MCF 10A (cell line): ENCODE data around the gene DPYD. TPM values are rescaled to one million over a fixed set of nuclear protein-coding genes. Genes with fewer than 3 reads are reported as not detected.
A peak's percentile ranks its signal among the peaks of the same experiment; 100 is the strongest.

Experiments used
- BruUV-seq: library from RNA; stranded (reverse); fragments of 400-500 nt; replicated peaks from 2 replicates; lab custom pipeline; 2021; lab: Mats Ljungman, UMichigan
- CTCF ChIA-PET: fragments of 300-600 bp; sonication (Branson Sonifier 250); formaldehyde crosslinking; extraction: SDS; loops from one replicate; lab custom pipeline; 2021; ENCODE audit warnings: antibody characterized with exemption, inconsistent platforms; lab: Yijun Ruan, JAX
- POLR2A ChIA-PET: fragments of 300-600, 350-650 bp; sonication (Branson Sonifier 250); formaldehyde crosslinking; extraction: SDS; loops from one replicate; lab custom pipeline; 2020; ENCODE audit warnings: antibody characterized with exemption, inconsistent platforms; lab: Yijun Ruan, JAX
- DNase-seq: peaks from one replicate; pipeline ENCODE4 v3.0.0-alpha.2; 2018; ENCODE audit not compliant: unreplicated experiment
- H3K27ac Mint-ChIP-seq: one replicate; pipeline ENCODE4 v1.8.0; 2022; ENCODE audit warnings: mild to moderate bottlenecking, low read depth, mixed read lengths; ENCODE audit not compliant: unreplicated experiment
- H3K27me3 Mint-ChIP-seq: one replicate; pipeline ENCODE4 v1.8.0; 2022; ENCODE audit warnings: mixed read lengths; ENCODE audit not compliant: insufficient read depth, unreplicated experiment
- H3K36me3 Mint-ChIP-seq: one replicate; pipeline ENCODE4 v1.8.0; 2022; ENCODE audit warnings: mild to moderate bottlenecking, moderate library complexity, mixed read lengths; ENCODE audit not compliant: insufficient read depth, unreplicated experiment
- H3K4me1 Mint-ChIP-seq: one replicate; pipeline ENCODE4 v1.8.0; 2022; ENCODE audit warnings: mixed read lengths; ENCODE audit not compliant: insufficient read depth, unreplicated experiment
- H3K4me3 Mint-ChIP-seq: one replicate; pipeline ENCODE4 v1.8.0; 2022; ENCODE audit warnings: mild to moderate bottlenecking, moderate library complexity, mixed read lengths; ENCODE audit not compliant: unreplicated experiment
- H3K9me3 Mint-ChIP-seq: one replicate; pipeline ENCODE4 v1.8.0; 2022; ENCODE audit warnings: mixed read lengths; ENCODE audit not compliant: unreplicated experiment
- intact Hi-C: fragments of 100-400 bp; cut with micrococcal nuclease; formaldehyde crosslinking; loops from 2 replicates; pipeline ENCODE4 v1.14.1; 2022
- total RNA-seq: library from RNA; stranded (reverse); gene quantifications from 2 replicates; pipeline ENCODE4 v1.2.3, GENCODE V29; 2022
- TF ChIP-seq, protein P1 (sequence below): fragments of 200-600 bp; IDR thresholded peaks from one replicate; pipeline ENCODE4 v1.8.0; 2022; ENCODE audit warnings: antibody characterized with exemption, mild to moderate bottlenecking; ENCODE audit not compliant: unreplicated experiment

Gene DPYD
- total RNA-seq, 1 experiment from 2014 or later: 48.2 TPM

DNA sequence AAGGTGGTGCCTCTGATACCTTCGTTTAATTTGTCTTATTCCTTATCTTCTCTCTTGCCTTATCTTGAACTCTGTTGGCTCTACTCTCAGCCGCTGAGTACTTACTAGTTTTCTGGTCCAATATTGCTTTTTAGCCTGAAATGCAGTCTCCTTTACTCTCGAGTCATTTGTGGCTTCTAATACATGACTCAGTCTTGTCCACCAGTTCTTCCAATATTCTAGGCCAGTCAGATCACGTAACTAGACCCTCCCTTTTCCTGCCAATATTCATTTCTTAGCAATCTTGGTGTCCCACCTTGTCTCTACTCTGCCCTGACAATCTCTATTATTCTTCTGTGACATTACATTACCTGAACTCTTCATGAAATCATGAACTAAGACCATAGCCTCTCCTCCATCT lies 555.8 kb downstream of the DPYD start:
- Mint-ChIP-seq H3K36me3 (peaks cover 9% of the 10 kb centered on the region), H3K4me3 (no peak overlapping the region), H3K27me3 (no peaks in the 10 kb centered on the region), H3K9me3 (peaks cover 7% of the 10 kb centered on the region), H3K27ac (no peak overlapping the region), H3K4me1 (peaks cover 8% of the 10 kb centered on the region)
- intact Hi-C loops: no loop called here
- no TSS peak for BruUV-seq
- ChIA-PET POLR2A (no interaction called here), CTCF (interaction anchor here (1.6 kb wide), 1 partner anchor 16 kb away, joined by 4 read pairs; no protein-coding TSS in a partner anchor)
- TF ChIP-seq, protein P1, sequence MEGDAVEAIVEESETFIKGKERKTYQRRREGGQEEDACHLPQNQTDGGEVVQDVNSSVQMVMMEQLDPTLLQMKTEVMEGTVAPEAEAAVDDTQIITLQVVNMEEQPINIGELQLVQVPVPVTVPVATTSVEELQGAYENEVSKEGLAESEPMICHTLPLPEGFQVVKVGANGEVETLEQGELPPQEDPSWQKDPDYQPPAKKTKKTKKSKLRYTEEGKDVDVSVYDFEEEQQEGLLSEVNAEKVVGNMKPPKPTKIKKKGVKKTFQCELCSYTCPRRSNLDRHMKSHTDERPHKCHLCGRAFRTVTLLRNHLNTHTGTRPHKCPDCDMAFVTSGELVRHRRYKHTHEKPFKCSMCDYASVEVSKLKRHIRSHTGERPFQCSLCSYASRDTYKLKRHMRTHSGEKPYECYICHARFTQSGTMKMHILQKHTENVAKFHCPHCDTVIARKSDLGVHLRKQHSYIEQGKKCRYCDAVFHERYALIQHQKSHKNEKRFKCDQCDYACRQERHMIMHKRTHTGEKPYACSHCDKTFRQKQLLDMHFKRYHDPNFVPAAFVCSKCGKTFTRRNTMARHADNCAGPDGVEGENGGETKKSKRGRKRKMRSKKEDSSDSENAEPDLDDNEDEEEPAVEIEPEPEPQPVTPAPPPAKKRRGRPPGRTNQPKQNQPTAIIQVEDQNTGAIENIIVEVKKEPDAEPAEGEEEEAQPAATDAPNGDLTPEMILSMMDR: no peak
- DNase-seq: no peak

DNA sequence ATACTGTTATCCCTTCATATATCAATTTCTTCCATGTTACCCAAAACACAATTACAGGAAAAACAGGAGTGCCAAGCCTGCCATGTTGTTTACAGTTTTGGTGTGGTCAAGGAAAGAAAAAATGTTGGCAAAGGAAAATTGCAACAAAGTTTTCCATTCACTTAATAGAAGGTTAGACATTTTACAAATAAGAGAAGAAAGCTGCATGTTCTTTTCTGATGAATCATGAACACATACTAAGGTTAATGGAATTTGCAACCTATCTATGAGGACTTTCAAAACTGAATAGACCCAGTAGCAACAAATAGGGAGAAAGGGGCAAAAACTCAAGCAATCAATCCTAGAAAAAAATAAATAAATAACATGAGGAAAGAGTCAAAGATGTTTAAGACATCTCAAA lies 556.7 kb downstream of the DPYD start:
- TF ChIP-seq, protein P1: no peak
- intact Hi-C loops: no loop called here
- Mint-ChIP-seq H3K27me3 (no peaks in the 10 kb centered on the region), H3K27ac (peak overlapping the region; percentile 61), H3K9me3 (peaks cover 9% of the 10 kb centered on the region), H3K4me1 (peaks cover 8% of the 10 kb centered on the region), H3K36me3 (peaks cover 6% of the 10 kb centered on the region), H3K4me3 (no peak overlapping the region)
- BruUV-seq: no TSS peak
- no peak for DNase-seq
- POLR2A ChIA-PET: no interaction called here
- CTCF ChIA-PET: interaction anchor here (0.6 kb wide), 1 partner anchor 122 kb away, joined by 3 read pairs; no protein-coding TSS in a partner anchor

DNA sequence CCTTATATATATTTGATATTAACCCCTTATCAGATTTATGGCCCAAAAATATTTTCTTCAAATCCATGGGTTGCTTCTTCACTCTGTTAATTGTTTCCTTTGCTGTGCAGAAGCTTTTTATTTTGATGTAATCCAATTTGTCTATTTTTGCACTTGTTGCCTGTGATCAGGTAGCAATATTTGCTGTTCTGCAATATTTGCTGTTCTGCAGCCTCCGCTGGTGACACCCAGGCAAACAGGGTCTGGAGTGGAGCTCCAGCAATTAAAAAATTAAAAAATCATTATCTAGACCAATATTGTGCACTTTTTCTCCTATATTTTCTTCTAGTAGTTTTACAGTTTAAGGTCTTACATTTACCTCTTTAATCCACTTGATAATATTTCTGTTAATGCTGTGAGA lies 564.5 kb downstream of the DPYD start:
- Mint-ChIP-seq H3K27me3 (no peaks in the 10 kb centered on the region), H3K27ac (no peak overlapping the region), H3K9me3 (peaks cover 14% of the 10 kb centered on the region), H3K36me3 (peaks cover 13% of the 10 kb centered on the region), H3K4me1 (no peaks in the 10 kb centered on the region), H3K4me3 (no peak overlapping the region)
- intact Hi-C loops: no loop called here
- ChIA-PET CTCF (interaction anchor here (0.6 kb wide), 1 partner anchor 19 kb away, joined by 3 read pairs; no protein-coding TSS in a partner anchor), POLR2A (interaction anchor here (0.7 kb wide), 1 partner anchor 176 kb away, joined by 4 read pairs; no protein-coding TSS in a partner anchor)
- TF ChIP-seq, protein P1: no peak
- no peak for DNase-seq
- BruUV-seq: no TSS peak

DNA sequence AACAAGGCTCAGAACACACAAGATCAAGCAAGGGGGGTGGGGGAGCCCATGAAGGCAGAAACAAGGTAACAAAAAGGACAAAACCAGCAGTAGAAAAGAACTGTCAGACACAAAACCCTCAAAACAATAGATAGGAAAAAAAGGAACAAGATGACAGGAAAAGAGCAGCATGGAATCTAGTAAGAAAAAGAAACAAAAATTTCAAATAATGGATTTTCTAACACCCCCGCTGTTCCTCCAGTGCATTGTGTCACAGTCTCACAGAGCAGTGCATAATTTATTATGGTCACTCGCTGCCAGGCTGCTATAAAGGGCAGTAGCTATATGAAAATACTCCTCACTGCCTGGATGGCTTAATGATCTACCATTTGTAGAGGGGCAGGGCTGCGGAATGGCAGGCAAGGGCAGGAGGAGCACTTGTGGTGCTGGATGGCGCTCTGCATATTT lies 567.9 kb downstream of the DPYD start:
- Mint-ChIP-seq H3K27ac (no peak overlapping the region), H3K27me3 (no peaks in the 10 kb centered on the region), H3K4me3 (no peak overlapping the region), H3K36me3 (peaks cover 6% of the 10 kb centered on the region), H3K9me3 (no peaks in the 10 kb centered on the region), H3K4me1 (no peaks in the 10 kb centered on the region)
- TF ChIP-seq, protein P1: no peak
- CTCF ChIA-PET: no interaction called here
- no TSS peak for BruUV-seq
- intact Hi-C loops: no loop called here
- no peak for DNase-seq
- POLR2A ChIA-PET: no interaction called here
